Femur (tissue), 1 donor: Measurements from ENCODE around the gene RFPL4A.

Source experiments
- DNase-seq: peaks from one replicate; pipeline ENCODE4 v3.0.0-alpha.2; 2017

RFPL4A gene

GRCh38 chr19:55809381-55810058, 50.6 kb downstream of the RFPL4A start:
- peak; percentile 16 for DNase-seq

- DNase-seq = no peak
Observed at GRCh38 chr19:55811340-55811739, 52.4 kb downstream of the RFPL4A start.

DNA sequence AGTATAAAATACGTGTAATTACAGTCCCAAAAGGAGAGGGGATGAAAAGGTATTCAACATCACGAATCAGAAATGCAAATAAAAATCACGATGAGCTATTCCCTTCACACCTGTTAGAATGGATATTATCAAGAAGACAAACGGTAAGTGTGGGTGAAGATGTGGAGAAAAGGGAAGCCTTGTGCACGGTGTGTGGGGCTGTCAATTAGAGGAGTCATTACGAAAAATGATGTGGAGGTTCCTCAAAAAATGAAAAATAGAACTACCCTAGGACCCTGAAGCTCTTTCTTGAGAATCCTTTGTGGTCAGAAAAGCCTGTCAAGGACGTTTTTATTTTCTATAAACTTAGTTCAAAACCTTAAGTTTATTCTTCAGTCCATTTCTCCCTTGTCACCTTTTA, 53.6 kb downstream of the RFPL4A start:
- no peak for DNase-seq
